DND-41 (cell line): Measurements from ENCODE around the gene PTPRG.

Experiments used
- EZH2 ChIP-seq: IDR thresholded peaks from 3 replicates; pipeline ENCODE4 v1.6.1; 2012; ENCODE audit warnings: borderline replicate concordance, low read depth, mild to moderate bottlenecking, moderate library complexity, low read length, inconsistent platforms; ENCODE audit not compliant: severe bottlenecking
- TF ChIP-seq, protein P1 (sequence below): IDR thresholded peaks from 2 replicates; pipeline ENCODE4 v1.5.1; 2012; ENCODE audit warnings: borderline replicate concordance, low read length, moderate library complexity, mild to moderate bottlenecking; ENCODE audit not compliant: poor library complexity, severe bottlenecking; ENCODE audit errors: extremely low read depth

DNA sequence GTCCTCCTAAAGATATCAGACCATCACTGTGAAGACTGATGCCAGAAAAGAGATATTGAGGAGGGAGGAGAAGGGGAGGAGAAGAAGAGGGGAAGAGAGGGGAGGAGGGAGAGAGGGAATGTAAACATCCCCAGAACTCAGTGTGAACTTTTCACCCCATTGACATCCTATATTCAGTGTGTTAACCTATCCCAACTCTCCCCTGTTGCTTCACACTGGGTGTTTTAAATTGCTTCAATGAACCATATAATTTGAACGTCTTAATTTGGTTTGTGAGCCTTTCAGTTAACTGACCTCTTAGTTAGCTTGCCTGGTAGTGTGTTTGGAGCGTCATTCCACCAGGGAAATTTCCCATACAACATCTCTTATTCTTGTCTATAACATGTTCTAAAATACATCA is 29.8 kb upstream of the PTPRG start:
- TF ChIP-seq, protein P1, sequence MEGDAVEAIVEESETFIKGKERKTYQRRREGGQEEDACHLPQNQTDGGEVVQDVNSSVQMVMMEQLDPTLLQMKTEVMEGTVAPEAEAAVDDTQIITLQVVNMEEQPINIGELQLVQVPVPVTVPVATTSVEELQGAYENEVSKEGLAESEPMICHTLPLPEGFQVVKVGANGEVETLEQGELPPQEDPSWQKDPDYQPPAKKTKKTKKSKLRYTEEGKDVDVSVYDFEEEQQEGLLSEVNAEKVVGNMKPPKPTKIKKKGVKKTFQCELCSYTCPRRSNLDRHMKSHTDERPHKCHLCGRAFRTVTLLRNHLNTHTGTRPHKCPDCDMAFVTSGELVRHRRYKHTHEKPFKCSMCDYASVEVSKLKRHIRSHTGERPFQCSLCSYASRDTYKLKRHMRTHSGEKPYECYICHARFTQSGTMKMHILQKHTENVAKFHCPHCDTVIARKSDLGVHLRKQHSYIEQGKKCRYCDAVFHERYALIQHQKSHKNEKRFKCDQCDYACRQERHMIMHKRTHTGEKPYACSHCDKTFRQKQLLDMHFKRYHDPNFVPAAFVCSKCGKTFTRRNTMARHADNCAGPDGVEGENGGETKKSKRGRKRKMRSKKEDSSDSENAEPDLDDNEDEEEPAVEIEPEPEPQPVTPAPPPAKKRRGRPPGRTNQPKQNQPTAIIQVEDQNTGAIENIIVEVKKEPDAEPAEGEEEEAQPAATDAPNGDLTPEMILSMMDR = no peak
- TF ChIP-seq EZH2 = no peak
